DND-41 (cell line): ENCODE results near the gene TRIM44.

Experiments used
- EZH2 ChIP-seq: IDR thresholded peaks from 3 replicates; pipeline ENCODE4 v1.6.1; 2012; ENCODE audit warnings: borderline replicate concordance, low read depth, mild to moderate bottlenecking, moderate library complexity, low read length, inconsistent platforms; ENCODE audit not compliant: severe bottlenecking
- TF ChIP-seq, protein P1 (sequence below): IDR thresholded peaks from 2 replicates; pipeline ENCODE4 v1.5.1; 2012; ENCODE audit warnings: borderline replicate concordance, low read length, moderate library complexity, mild to moderate bottlenecking; ENCODE audit not compliant: poor library complexity, severe bottlenecking; ENCODE audit errors: extremely low read depth

DNA sequence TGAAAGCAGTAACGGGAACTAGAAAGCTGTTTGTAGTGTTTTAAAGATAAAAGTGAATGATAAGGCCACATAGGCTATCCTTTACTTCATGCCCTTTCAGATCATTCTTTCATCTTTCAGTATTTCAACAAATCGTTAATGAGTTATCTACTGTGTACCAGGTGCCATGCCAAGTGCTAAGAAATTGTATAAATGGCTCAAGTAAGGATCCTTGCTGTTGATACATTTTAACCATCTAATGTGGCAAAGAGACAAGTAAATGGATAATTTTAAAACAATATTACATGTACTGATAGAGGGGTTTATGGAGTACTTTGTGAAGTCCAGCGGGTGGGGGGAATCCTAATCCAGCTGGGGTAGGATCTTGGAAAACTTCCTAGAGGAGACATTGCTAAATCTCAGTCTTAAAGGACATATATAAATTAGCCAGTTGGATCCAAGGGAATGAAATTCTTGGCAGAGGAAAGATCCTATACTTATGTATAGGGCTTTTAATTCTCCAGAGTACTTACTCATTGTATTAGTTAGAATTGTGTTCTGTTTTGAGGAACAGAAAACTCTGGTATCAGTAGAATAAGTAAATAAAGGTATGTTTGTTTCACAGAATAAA is 119.4 kb downstream of the TRIM44 start:
- TF ChIP-seq, protein P1, sequence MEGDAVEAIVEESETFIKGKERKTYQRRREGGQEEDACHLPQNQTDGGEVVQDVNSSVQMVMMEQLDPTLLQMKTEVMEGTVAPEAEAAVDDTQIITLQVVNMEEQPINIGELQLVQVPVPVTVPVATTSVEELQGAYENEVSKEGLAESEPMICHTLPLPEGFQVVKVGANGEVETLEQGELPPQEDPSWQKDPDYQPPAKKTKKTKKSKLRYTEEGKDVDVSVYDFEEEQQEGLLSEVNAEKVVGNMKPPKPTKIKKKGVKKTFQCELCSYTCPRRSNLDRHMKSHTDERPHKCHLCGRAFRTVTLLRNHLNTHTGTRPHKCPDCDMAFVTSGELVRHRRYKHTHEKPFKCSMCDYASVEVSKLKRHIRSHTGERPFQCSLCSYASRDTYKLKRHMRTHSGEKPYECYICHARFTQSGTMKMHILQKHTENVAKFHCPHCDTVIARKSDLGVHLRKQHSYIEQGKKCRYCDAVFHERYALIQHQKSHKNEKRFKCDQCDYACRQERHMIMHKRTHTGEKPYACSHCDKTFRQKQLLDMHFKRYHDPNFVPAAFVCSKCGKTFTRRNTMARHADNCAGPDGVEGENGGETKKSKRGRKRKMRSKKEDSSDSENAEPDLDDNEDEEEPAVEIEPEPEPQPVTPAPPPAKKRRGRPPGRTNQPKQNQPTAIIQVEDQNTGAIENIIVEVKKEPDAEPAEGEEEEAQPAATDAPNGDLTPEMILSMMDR: no peak
- TF ChIP-seq EZH2: no peak
